22Rv1 (cell line): Measurements from ENCODE around the gene RTN4R.

Experiments used
- ZFX ChIP-seq: fragments of 450-650 bp; IDR thresholded peaks from 2 replicates; pipeline ENCODE4 v1.6.1; 2017; ENCODE audit warnings: antibody characterized with exemption, borderline replicate concordance
- TF ChIP-seq, protein P1 (sequence below): fragments of 450-650 bp; IDR thresholded peaks from 2 replicates; pipeline ENCODE4 v1.5.1; 2017; ENCODE audit warnings: mild to moderate bottlenecking

DNA sequence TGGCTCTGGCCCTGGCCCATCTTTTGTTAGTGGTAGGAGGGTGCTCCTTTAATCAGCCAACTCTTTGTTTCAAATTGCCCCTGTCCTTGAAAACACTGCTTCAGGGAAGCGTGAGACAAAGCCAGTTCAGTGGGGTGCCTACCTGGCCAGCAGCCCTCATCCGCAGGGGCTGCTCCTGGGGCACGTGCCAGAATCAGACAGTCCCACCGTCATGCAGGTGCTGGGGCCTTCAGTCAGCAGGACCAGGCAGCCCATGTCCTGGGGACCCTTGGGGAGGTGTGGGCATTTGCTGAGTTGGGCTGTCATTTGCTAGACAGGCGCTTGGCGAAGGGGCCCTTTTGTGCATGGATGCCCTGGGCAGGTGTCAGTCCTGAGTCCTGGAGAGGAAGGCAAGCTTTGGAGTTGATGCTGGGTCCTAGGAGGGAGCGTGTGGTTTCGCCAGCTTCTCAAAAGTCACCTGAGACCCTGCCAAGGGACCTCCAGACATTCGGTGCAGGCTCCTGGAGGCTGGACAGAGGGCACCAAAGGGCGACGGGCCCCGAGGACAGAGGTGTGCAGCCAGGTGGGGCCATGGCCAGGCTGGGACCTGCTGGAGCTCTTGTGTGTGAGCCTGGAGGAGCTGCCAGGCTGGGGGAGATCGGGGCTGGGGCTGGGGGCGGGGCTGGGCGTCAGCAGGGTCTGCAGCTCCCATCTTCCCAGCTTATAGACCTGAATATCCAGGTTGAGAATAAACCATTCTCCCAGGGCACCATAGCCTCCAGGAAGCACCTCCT lies 15.0 kb upstream of the RTN4R start:
- TF ChIP-seq, protein P1, sequence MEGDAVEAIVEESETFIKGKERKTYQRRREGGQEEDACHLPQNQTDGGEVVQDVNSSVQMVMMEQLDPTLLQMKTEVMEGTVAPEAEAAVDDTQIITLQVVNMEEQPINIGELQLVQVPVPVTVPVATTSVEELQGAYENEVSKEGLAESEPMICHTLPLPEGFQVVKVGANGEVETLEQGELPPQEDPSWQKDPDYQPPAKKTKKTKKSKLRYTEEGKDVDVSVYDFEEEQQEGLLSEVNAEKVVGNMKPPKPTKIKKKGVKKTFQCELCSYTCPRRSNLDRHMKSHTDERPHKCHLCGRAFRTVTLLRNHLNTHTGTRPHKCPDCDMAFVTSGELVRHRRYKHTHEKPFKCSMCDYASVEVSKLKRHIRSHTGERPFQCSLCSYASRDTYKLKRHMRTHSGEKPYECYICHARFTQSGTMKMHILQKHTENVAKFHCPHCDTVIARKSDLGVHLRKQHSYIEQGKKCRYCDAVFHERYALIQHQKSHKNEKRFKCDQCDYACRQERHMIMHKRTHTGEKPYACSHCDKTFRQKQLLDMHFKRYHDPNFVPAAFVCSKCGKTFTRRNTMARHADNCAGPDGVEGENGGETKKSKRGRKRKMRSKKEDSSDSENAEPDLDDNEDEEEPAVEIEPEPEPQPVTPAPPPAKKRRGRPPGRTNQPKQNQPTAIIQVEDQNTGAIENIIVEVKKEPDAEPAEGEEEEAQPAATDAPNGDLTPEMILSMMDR: no peak
- no peak for TF ChIP-seq ZFX
